Sigmoid colon (tissue), 7 donors: ENCODE data around the gene EFNA2. TPM values are rescaled to one million over a fixed set of nuclear protein-coding genes. Genes with fewer than 3 reads are reported as not detected.

ENCODE experiments used
- DNase-seq: peaks from one replicate; pipeline ENCODE4 v3.0.0-alpha.2; 2019
- H3K27ac ChIP-seq, 4 donors: fragments of 200-600 bp; sonication (generic); one replicate each; pipeline ENCODE4 v1.5.1; 2016 to 2019; ENCODE audit warnings: mild to moderate bottlenecking in 1 of 4
- H3K27me3 ChIP-seq, 3 donors: fragments of 200-600 bp; sonication (generic); one replicate each; pipeline ENCODE4 v1.5.1; 2019; ENCODE audit warnings: mild to moderate bottlenecking in 1 of 3
- H3K36me3 ChIP-seq, 4 donors: fragments of 200-600 bp; sonication (generic); one replicate each; pipeline ENCODE4 v1.5.1; 2016 to 2019
- H3K4me1 ChIP-seq, 4 donors: fragments of 200-600 bp; sonication (generic); one replicate each; pipeline ENCODE4 v1.5.1; 2017 to 2019
- H3K4me3 ChIP-seq, 4 donors: fragments of 200-600 bp; sonication (generic); one replicate each; pipeline ENCODE4 v1.5.1; 2017 to 2019; ENCODE audit warnings: mild to moderate bottlenecking in 2 of 4, moderate library complexity in 1 of 4
- H3K9me3 ChIP-seq, 4 donors: fragments of 200-600 bp in 3 of 4; sonication (generic) in 3 of 4; one replicate each; pipeline versions ENCODE4 v1.5.1 to v1.6.1; 2013 to 2019
- EP300 ChIP-seq, 4 donors: sonication (generic); formaldehyde crosslinking; IDR thresholded peaks; one replicate each; pipeline ENCODE4 v1.6.1; 2017; ENCODE audit warnings: antibody characterized with exemption in 4 of 4
- POLR2A ChIP-seq, 2 donors: fragments of 450-650 bp; IDR thresholded peaks; one replicate each; pipeline ENCODE4 v1.6.1; 2016; ENCODE audit warnings: antibody characterized with exemption in 2 of 2, mild to moderate bottlenecking in 2 of 2, moderate library complexity in 2 of 2
- POLR2AphosphoS5 ChIP-seq, 4 donors: sonication (generic); formaldehyde crosslinking; IDR thresholded peaks; one replicate each; pipeline ENCODE4 v1.6.1; 2017; ENCODE audit warnings: antibody characterized with exemption in 4 of 4
- WGBS, 2 donors: extraction: QIAGEN DNeasy Blood & Tissue Kit; methylation state at CpG; one replicate each; pipeline ENCODE4 v1.1.7; 2013; 5-methylcytosine and 5-hydroxymethylcytosine counted together
- intact Hi-C: fragments of 100-400 bp; cut with DNase I; formaldehyde crosslinking; loops from one replicate; pipeline ENCODE4 v1.15.1; 2023
- polyA plus RNA-seq, 3 donors: library from polyadenylated mRNA; stranded (reverse); fragments of 200-250 nt; gene quantifications; one replicate each; pipeline ENCODE4 v1.2.3, GENCODE V29; 2013
- total RNA-seq, 4 donors: library from RNA; depleted of rRNA; stranded (reverse); fragments of >200 nt; gene quantifications; one replicate each; pipeline ENCODE4 v1.1.0, GENCODE V29; 2016
- TF ChIP-seq, protein P1 (sequence below), 4 experiments: fragments of 450-650 bp in 3 of 4; fragments of 200-600 bp in 1 of 4; IDR thresholded peaks; one replicate each; pipeline ENCODE4 v1.5.1; 2016 to 2019; ENCODE audit warnings: antibody characterized with exemption in 4 of 4, mild to moderate bottlenecking in 3 of 4, moderate library complexity in 2 of 4
- donor health status: healthy with polysubstance abuse.
- donor health status: Bipolar disorder and iron deficiency.
- donor health status: healthy.

EFNA2 gene
- total and polyA plus RNA-seq, 7 donors, result 23.4 to 40.6 (median 25.2) TPM; not detected in 4

DNA sequence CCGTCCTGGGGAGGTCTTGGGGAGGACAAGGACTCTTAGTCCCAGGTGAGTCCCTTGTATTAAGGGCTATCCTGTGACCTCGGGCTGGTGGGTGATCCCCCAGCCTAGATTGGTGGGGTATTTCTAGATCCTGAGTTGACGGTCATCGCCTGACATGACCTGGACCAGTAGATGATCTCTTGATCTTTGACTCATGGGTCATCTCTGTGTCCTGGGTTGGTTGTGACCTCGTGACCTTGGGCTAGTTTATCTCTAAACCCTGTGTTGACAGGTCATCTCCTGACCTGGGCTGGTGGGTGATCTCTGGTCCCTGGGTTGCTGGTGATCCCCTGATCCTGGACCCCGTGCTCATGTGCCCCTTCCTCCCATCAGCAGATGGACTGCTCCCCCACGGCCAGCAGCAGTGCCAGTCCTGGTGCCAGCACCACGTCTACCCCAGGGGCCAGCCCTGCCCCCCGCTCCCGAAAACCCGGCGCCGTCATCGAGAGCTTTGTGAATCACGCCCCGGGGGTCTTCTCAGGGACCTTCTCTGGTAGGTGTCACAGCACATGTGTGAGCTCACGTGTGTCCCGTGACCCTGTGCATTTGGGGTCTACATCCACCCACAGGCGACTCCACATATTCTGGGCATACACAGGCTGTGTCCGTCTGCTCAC is 31.0 kb upstream of the EFNA2 start:
- no peaks in the 10 kb centered on the region for H3K27me3 ChIP-seq
- H3K9me3 ChIP-seq, result no peaks in the 10 kb centered on the region
- H3K4me3 ChIP-seq, result peak overlapping the region in 2 of 4 donors; percentile 77 to 96
- H3K27ac ChIP-seq, result peak overlapping the region; percentile 96 to 100 (median 100)
- TF ChIP-seq POLR2AphosphoS5 (IDR thresholded peaks at IDR 0.05), result peak in 1 of 4 donors; percentile 3
- no peak for TF ChIP-seq POLR2A (IDR thresholded peaks at IDR 0.05)
- TF ChIP-seq, protein P1, sequence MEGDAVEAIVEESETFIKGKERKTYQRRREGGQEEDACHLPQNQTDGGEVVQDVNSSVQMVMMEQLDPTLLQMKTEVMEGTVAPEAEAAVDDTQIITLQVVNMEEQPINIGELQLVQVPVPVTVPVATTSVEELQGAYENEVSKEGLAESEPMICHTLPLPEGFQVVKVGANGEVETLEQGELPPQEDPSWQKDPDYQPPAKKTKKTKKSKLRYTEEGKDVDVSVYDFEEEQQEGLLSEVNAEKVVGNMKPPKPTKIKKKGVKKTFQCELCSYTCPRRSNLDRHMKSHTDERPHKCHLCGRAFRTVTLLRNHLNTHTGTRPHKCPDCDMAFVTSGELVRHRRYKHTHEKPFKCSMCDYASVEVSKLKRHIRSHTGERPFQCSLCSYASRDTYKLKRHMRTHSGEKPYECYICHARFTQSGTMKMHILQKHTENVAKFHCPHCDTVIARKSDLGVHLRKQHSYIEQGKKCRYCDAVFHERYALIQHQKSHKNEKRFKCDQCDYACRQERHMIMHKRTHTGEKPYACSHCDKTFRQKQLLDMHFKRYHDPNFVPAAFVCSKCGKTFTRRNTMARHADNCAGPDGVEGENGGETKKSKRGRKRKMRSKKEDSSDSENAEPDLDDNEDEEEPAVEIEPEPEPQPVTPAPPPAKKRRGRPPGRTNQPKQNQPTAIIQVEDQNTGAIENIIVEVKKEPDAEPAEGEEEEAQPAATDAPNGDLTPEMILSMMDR (IDR thresholded peaks at IDR 0.05), result no peak
- intact Hi-C loops, result no loop called here
- WGBS, 2 donors, result 84 to 90% methylated on average over 20 of the region's 20 CpGs
- H3K36me3 ChIP-seq, result peaks cover 20 to 59% (median 26%) of the 10 kb centered on the region in 4 donors
- peaks cover 3 to 83% (median 73%) of the 10 kb centered on the region in 4 donors for H3K4me1 ChIP-seq
- DNase-seq, result no peak

DNA sequence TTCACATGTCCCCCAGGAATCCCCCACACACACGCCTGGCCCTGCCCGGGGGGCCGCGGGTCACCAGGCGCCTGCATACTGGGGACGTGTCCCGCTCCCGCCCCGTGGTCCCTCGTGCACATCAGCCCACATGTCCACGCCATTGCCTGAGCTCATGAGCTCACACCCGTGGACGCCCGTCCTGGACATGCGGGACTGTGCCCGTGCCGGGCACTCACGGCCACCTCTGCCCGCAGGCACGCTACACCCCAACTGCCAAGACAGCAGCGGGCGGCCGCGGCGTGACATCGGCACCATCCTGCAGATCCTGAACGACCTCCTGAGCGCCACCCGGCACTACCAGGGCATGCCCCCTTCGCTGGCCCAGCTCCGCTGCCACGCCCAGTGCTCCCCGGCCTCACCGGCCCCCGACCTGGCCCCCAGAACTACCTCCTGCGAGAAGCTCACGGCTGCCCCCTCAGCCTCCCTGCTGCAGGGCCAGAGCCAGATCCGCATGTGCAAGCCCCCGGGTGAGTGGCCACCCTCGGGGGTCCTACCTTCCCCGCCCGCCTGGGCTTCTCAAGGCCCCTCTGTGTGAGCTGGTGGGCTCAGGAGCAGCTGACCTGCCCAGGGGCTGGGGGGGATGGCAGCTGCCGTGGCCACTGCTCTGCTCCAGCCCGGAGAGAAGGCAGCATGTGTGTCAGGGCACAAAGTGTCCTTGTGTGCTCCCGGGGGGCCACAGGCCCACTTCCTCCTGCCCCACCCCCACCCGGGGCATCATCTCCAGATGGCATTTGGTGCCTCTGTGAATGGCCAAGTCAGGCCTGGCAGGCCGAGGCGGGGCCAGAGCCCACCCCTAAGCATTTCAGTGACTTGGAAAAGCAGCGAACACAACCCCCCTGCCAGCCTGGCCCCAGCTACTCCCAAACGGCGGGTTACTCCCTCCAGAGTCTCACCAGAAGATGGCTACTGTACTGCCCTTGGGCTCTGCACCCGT is 30.2 kb upstream of the EFNA2 start:
- peaks cover 20 to 59% (median 26%) of the 10 kb centered on the region in 4 donors for H3K36me3 ChIP-seq
- TF ChIP-seq EP300 (IDR thresholded peaks at IDR 0.05) (no peak), POLR2AphosphoS5 (IDR thresholded peaks at IDR 0.05) (peak in 3 of 4 donors; percentile 5 to 46 (median 16)), POLR2A (IDR thresholded peaks at IDR 0.05) (peak in 1 of 2 donors; percentile 10)
- TF ChIP-seq, protein P1 (IDR thresholded peaks at IDR 0.05), result no peak
- no peak overlapping the region for H3K4me3 ChIP-seq
- DNase-seq, result no peak
- intact Hi-C loops, result no loop called here
- peak overlapping the region; percentile 96 to 100 (median 100) for H3K27ac ChIP-seq
- peaks cover 3 to 91% (median 81%) of the 10 kb centered on the region in 4 donors for H3K4me1 ChIP-seq
- WGBS, 2 donors, result 85 to 87% methylated on average over 52 of the region's 52 CpGs
- H3K9me3 ChIP-seq, result no peaks in the 10 kb centered on the region
- H3K27me3 ChIP-seq, result no peaks in the 10 kb centered on the region

DNA sequence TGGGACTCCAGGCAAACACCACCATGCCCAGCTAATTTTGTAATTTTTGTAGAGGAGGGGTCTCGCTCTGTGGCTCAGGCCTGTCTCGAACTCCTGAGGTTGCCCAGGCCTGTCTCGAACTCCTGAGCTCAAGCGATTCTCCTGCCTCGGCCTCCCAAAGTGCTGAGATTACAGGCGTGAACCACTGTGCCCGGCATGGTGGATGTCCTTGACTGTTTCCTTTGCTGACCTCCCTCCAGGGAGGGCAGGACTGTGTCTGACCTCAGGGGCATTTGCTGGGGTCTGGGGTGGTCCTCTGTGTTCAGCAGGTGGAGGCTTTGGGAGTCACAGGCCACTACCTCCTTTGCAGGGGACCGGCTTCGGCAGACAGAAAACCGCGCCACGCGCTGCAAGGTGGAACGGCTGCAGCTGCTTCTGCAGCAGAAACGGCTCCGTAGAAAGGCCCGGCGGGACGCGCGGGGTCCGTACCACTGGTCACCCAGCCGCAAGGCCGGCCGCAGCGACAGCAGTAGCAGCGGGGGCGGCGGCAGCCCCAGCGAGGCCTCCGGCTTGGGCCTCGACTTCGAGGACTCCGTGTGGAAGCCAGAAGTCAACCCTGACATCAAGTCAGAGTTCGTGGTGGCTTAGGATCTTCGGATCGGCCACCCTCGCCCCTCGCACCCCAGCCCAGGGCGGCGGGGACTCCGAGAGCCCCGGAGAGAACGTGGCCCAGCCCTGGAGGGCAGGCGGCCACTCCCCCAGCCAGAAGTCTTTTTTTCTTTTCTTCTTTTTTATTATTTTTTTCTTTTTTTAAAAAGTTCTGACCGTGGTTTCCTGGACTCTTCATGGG is 28.8 kb upstream of the EFNA2 start:
- TF ChIP-seq, protein P1 (IDR thresholded peaks at IDR 0.05), result no peak
- TF ChIP-seq POLR2AphosphoS5 (IDR thresholded peaks at IDR 0.05), result peak in 2 of 4 donors; percentile 25 to 50
- Histone ChIP-seq H3K9me3 (no peaks in the 10 kb centered on the region), H3K27me3 (no peaks in the 10 kb centered on the region), H3K36me3 (peaks cover 20 to 49% (median 25%) of the 10 kb centered on the region in 4 donors), H3K4me1 (peaks cover 3 to 93% (median 82%) of the 10 kb centered on the region in 4 donors), H3K4me3 (no peak overlapping the region), H3K27ac (peak overlapping the region; percentile 96 to 100 (median 100))
- no peak for DNase-seq
- 89% methylated on average over 46 of the region's 46 CpGs for WGBS, 2 donors
- intact Hi-C loops, result no loop called here

DNA sequence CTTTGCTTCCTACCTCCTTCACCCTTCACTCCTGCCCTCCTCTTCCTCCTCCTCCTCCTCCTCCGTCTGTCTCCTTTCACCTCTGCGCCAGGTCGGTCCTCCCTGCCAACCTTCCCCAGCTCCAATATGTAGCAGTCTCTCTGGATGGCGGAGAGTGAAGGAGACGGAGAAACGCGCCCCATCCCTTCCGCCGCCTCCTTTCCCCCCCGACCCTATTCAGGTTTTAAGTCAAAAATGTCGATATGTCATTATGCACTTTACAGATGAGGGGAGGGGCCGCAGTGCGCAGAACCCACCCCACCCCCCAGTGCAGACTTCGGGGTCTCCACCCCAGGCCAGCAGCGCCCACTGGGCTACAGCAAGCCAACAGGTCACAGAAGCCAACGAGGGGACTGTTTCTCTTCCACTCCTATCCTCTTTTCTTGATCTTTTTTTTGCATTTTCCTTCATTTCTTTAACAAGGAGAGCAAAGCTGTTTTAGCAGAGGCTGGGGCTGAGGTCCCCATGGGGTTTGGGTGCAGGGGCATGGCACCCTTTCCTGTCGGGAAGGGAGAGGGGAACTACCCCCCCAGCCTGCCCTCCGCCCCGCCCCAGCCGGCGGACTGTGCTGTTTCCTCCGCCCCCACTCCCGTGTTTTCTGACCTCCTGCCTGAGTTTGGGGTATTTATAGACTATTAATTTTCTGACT is 28.1 kb upstream of the EFNA2 start:
- no peaks in the 10 kb centered on the region for H3K9me3 ChIP-seq
- H3K4me1 ChIP-seq, result peaks cover 2 to 93% (median 84%) of the 10 kb centered on the region in 4 donors
- H3K4me3 ChIP-seq, result no peak overlapping the region
- no peak for DNase-seq
- peaks cover 20 to 47% (median 24%) of the 10 kb centered on the region in 4 donors for H3K36me3 ChIP-seq
- intact Hi-C loops, result no loop called here
- peak overlapping the region; percentile 96 to 100 (median 100) for H3K27ac ChIP-seq
- no peaks in the 10 kb centered on the region for H3K27me3 ChIP-seq
- WGBS, 2 donors, result 67 to 68% methylated on average over 23 of the region's 23 CpGs
- TF ChIP-seq POLR2AphosphoS5 (IDR thresholded peaks at IDR 0.05), result peak in 1 of 4 donors; percentile 6
- TF ChIP-seq, protein P1 (IDR thresholded peaks at IDR 0.05), result no peak
